B cell (primary cell): Measurements from ENCODE around the gene GIMAP8. TPM values are rescaled to one million over a fixed set of nuclear protein-coding genes. Genes with fewer than 3 reads are reported as not detected.

Experiments used
- ATAC-seq: fragments of 200-7000 bp; cut with Tn5 transposase; one replicate; pipeline ENCODE4 v1.10.0; 2021; ENCODE audit warnings: low read depth, mild to moderate bottlenecking, moderate number of reproducible peaks, moderate library complexity
- CTCF ChIA-PET: fragments of 350-600 bp; sonication (Branson Sonifier 250); formaldehyde crosslinking; loops from one replicate; lab custom pipeline; 2021; ENCODE audit warnings: antibody characterized with exemption, inconsistent platforms; lab: Charles Lee
- POLR2A ChIA-PET: fragments of 350-600 bp; sonication (Branson Sonifier 250); formaldehyde crosslinking; loops from one replicate; lab custom pipeline; 2021; ENCODE audit warnings: antibody characterized with exemption; lab: Charles Lee
- DNase-seq: peaks from one replicate; pipeline ENCODE4 v3.0.0; 2013
- H2AFZ ChIP-seq: 2 replicates; pipeline ENCODE4 v1.6.1; 2012; ENCODE audit warnings: mild to moderate bottlenecking, low read depth, low read length; ENCODE audit not compliant: insufficient read depth, poor library complexity, severe bottlenecking
- H3K27ac ChIP-seq, 2 donors: 1 replicate in 1 of 2; 2 replicates in 1 of 2; pipeline ENCODE4 v1.5.1; 2012 to 2013; ENCODE audit warnings: low read length in 2 of 2, mild to moderate bottlenecking in 2 of 2, moderate library complexity in 1 of 2
- H3K27me3 ChIP-seq, 4 experiments: fragments of 200-600 bp in 1 of 4; sonication (generic) in 1 of 4; replicated peaks in 1 of 4; 1 replicate in 2 of 4; 2 replicates in 2 of 4; pipeline versions ENCODE4 v1.6.1 to v1.7.0; 2013 to 2016; ENCODE audit warnings: low read length in 3 of 4, mild to moderate bottlenecking in 2 of 4, mixed read lengths in 1 of 4, moderate library complexity in 1 of 4; ENCODE audit not compliant: insufficient read depth in 4 of 4, control insufficient read depth in 3 of 4; ENCODE audit errors: control extremely low read depth in 1 of 4
- H3K36me3 ChIP-seq, 2 experiments: replicated peaks in 1 of 2; 1 replicate in 1 of 2; 2 replicates in 1 of 2; pipeline versions ENCODE4 v1.6.1 to v1.7.1; 2013; ENCODE audit warnings: low read length in 1 of 2; ENCODE audit not compliant: insufficient read depth in 2 of 2, control insufficient read depth in 1 of 2; ENCODE audit errors: control extremely low read depth in 1 of 2, extremely low read depth in 1 of 2
- H3K4me1 ChIP-seq, 2 donors: fragments of 200-600 bp in 1 of 2; sonication (generic) in 1 of 2; 1 replicate in 1 of 2; 2 replicates in 1 of 2; pipeline versions ENCODE4 v1.5.1 to v1.6.1; 2013 to 2017; ENCODE audit warnings: low read length in 2 of 2; ENCODE audit not compliant: control insufficient read depth in 2 of 2, insufficient read depth in 2 of 2
- H3K4me2 ChIP-seq: replicated peaks from 2 replicates; pipeline ENCODE3; 2012; ENCODE audit warnings: mild to moderate bottlenecking, low read depth, low read length; ENCODE audit not compliant: poor library complexity, severe bottlenecking
- H3K4me3 ChIP-seq, 5 experiments: fragments of 200-600 bp in 1 of 5; sonication (generic) in 1 of 5; 1 replicate in 3 of 5; 2 replicates in 2 of 5; pipeline versions ENCODE4 v1.5.1 to v1.7.0; 2011 to 2016; ENCODE audit warnings: low read length in 4 of 5, mild to moderate bottlenecking in 4 of 5, low read depth in 2 of 5, control low read depth in 1 of 5, moderate library complexity in 1 of 5; ENCODE audit not compliant: insufficient read depth in 1 of 5; ENCODE audit errors: control extremely low read depth in 1 of 5, extremely low read depth in 1 of 5
- H3K79me2 ChIP-seq: fragments of 200-600 bp; sonication (generic); one replicate; pipeline ENCODE4 v1.6.0; 2016; ENCODE audit warnings: low read length; ENCODE audit not compliant: control insufficient read depth, insufficient read depth
- H3K9ac ChIP-seq: fragments of 200-600 bp; sonication (generic); 2 replicates; pipeline ENCODE4 v1.6.1; 2017; ENCODE audit warnings: mild to moderate bottlenecking, low read length, moderate library complexity
- H3K9me3 ChIP-seq, 3 donors: one replicate each; pipeline versions ENCODE4 v1.6.1 to v1.7.1; 2013; ENCODE audit warnings: low read length in 2 of 3; ENCODE audit not compliant: control insufficient read depth in 2 of 3, insufficient read depth in 1 of 3; ENCODE audit errors: control extremely low read depth in 1 of 3
- H4K20me1 ChIP-seq: 2 replicates; pipeline ENCODE4 v1.6.0; 2012; ENCODE audit warnings: mild to moderate bottlenecking, low read length; ENCODE audit not compliant: insufficient read depth, control insufficient read depth, poor library complexity, severe bottlenecking
- H3K27ac Mint-ChIP-seq: one replicate; pipeline ENCODE4 v1.8.0; 2021; ENCODE audit warnings: mixed read lengths
- H3K27me3 Mint-ChIP-seq: one replicate; pipeline ENCODE4 v1.8.0; 2021; ENCODE audit warnings: mixed read lengths
- H3K4me1 Mint-ChIP-seq: one replicate; pipeline ENCODE4 v1.8.0; 2021; ENCODE audit warnings: mixed read lengths
- H3K4me3 Mint-ChIP-seq: one replicate; pipeline ENCODE4 v1.8.0; 2021; ENCODE audit warnings: mixed read lengths
- H3K9me3 Mint-ChIP-seq: one replicate; pipeline ENCODE4 v1.8.0; 2022; ENCODE audit warnings: mixed read lengths; ENCODE audit not compliant: insufficient read depth
- CTCF ChIP-seq: fragments of 200-600 bp; IDR thresholded peaks from one replicate; pipeline ENCODE4 v1.8.0; 2022; ENCODE audit warnings: antibody characterized with exemption, mild to moderate bottlenecking
- EZH2 ChIP-seq: IDR thresholded peaks from 2 replicates; pipeline ENCODE4 v1.6.1; 2012; ENCODE audit warnings: borderline replicate concordance, low read depth, mild to moderate bottlenecking, moderate library complexity, low read length; ENCODE audit not compliant: insufficient read depth, poor library complexity, severe bottlenecking
- WGBS: methylation state at CpG from one replicate; pipeline ENCODE4 v1.1.5; 2013; ENCODE audit warnings: missing lambda C conversion rate; ENCODE audit not compliant: insufficient coverage; 5-methylcytosine and 5-hydroxymethylcytosine counted together
- intact Hi-C: fragments of 100-400 bp; cut with micrococcal nuclease; formaldehyde crosslinking; loops from one replicate; pipeline ENCODE4 v1.10.0; 2022
- polyA plus RNA-seq: library from polyadenylated mRNA; depleted of rRNA; stranded (reverse); fragments of >200 nt; gene quantifications from 2 replicates; pipeline ENCODE4 v1.2.3, GENCODE V29; 2012
- total RNA-seq, 2 donors: library from RNA; stranded (reverse); fragments of 120-200 nt in 1 of 2; gene quantifications; 1 replicate in 1 of 2; 2 replicates in 1 of 2; pipeline versions ENCODE4 v1.2.3 to v1.2.4, GENCODE V29; 2013 to 2022

The GIMAP8 gene
- total and polyA plus RNA-seq, 2 donors (not counting 1 experiment from before 2014, with no cell fraction given), result 0.34 to 0.47 TPM

GRCh38 chr7:150401424-150401790 lies 49.0 kb upstream of the GIMAP8 start:
- intact Hi-C loops, result loop anchor here (10.0 kb wide), 1 partner anchor 977 kb away; no protein-coding TSS in a partner anchor
- DNase-seq, result no peak
- WGBS, result 100% methylated on average over 1 of the region's 1 CpG
- TF ChIP-seq EZH2 (no peak), CTCF (no peak)
- H3K27me3 Mint-ChIP-seq, result no peaks in the 10 kb centered on the region
- no peaks in the 10 kb centered on the region for H3K27me3 ChIP-seq
- no peak overlapping the region for H3K9ac ChIP-seq
- H3K4me1 ChIP-seq, result peaks cover 18 to 28% of the 10 kb centered on the region in 2 donors
- peaks cover 13% of the 10 kb centered on the region for H3K79me2 ChIP-seq
- H3K4me3 Mint-ChIP-seq, result no peak overlapping the region
- no peak overlapping the region for H3K27ac ChIP-seq
- H3K9me3 Mint-ChIP-seq, result no peaks in the 10 kb centered on the region
- peaks cover 40% of the 10 kb centered on the region for H3K4me1 Mint-ChIP-seq
- no peak for ATAC-seq
- no peaks in the 10 kb centered on the region for H4K20me1 ChIP-seq
- H3K36me3 ChIP-seq, result peaks cover 0 to 6% of the 10 kb centered on the region in 2 experiments
- CTCF ChIA-PET, result interaction anchor here (1.5 kb wide), 2 partner anchors 20 to 45 kb away, joined by 5 read pairs; no protein-coding TSS in a partner anchor
- H3K27ac Mint-ChIP-seq, result peak overlapping the region; percentile 27
- POLR2A ChIA-PET, result interaction anchor here (1.1 kb wide), 1 partner anchor 28 kb away, joined by 3 read pairs; no protein-coding TSS in a partner anchor
- no peak overlapping the region for H3K4me2 ChIP-seq
- H2AFZ ChIP-seq, result no peak overlapping the region
- H3K9me3 ChIP-seq, result no peaks in the 10 kb centered on the region
- no peak overlapping the region for H3K4me3 ChIP-seq

- Mint-ChIP-seq H3K4me1 (peaks cover 43% of the 10 kb centered on the region), H3K9me3 (no peaks in the 10 kb centered on the region), H3K27ac (peak overlapping the region; percentile 85), H3K27me3 (no peaks in the 10 kb centered on the region), H3K4me3 (peak overlapping the region; percentile 33)
- ChIA-PET POLR2A (interaction anchor here (1.0 to 1.5 kb wide), 3 partner anchors 22 to 33 kb away, joined by 3 to 8 read pairs (median 4); partner anchors contain the start of gene REPIN1), CTCF (interaction anchor here (1.1 to 1.7 kb wide), 3 partner anchors 20 to 46 kb away, joined by 3 to 5 read pairs (median 4); no protein-coding TSS in a partner anchor)
- Histone ChIP-seq H3K36me3 (peaks cover 0 to 5% of the 10 kb centered on the region in 2 experiments), H3K9ac (no peak overlapping the region), H3K4me1 (peaks cover 24 to 34% of the 10 kb centered on the region in 2 donors), H3K27ac (no peak overlapping the region), H3K4me2 (no peak overlapping the region), H3K9me3 (no peaks in the 10 kb centered on the region), H3K4me3 (no peak overlapping the region), H3K27me3 (no peaks in the 10 kb centered on the region), H3K79me2 (peaks cover 12% of the 10 kb centered on the region), H4K20me1 (no peaks in the 10 kb centered on the region), H2AFZ (no peak overlapping the region)
- no peak for DNase-seq
- 100% methylated on average over 5 of the region's 7 CpGs for WGBS
- ATAC-seq, result no peak
- TF ChIP-seq CTCF (no peak), EZH2 (no peak)
- intact Hi-C loops, result loop anchor here (10.0 kb wide), 1 partner anchor 977 kb away; no protein-coding TSS in a partner anchor
Observed at GRCh38 chr7:150401861-150402631, 48.4 kb upstream of the GIMAP8 start.
